Upper lobe of right lung (tissue), 1 donor: ENCODE results near the gene ADPRM. TPM values are rescaled to one million over a fixed set of nuclear protein-coding genes. Genes with fewer than 3 reads are reported as not detected.
"Not testable (repeated sequence)": the region's sequence is repeated elsewhere in the genome, so short reads cannot be mapped to it uniquely, and the experiment has no call there.

Source experiments
- ATAC-seq: fragments of 200-7000 bp; cut with Tn5 transposase; one replicate; pipeline ENCODE4 v1.9.1; 2020; ENCODE audit warnings: mild to moderate bottlenecking, moderate library complexity
- DNase-seq: peaks from one replicate; pipeline ENCODE4 v3.0.0-alpha.2; 2020
- H3K27ac ChIP-seq: fragments of 200-600 bp; one replicate; pipeline ENCODE4 v1.8.0; 2022
- H3K27me3 ChIP-seq: fragments of 200-600 bp; one replicate; pipeline ENCODE4 v1.8.0; 2022; ENCODE audit warnings: mild to moderate bottlenecking
- H3K36me3 ChIP-seq: fragments of 200-600 bp; one replicate; pipeline ENCODE4 v1.8.0; 2022
- H3K4me1 ChIP-seq: fragments of 200-600 bp; one replicate; pipeline ENCODE4 v1.8.0; 2022
- H3K4me3 ChIP-seq: fragments of 200-600 bp; one replicate; pipeline ENCODE4 v1.8.0; 2022; ENCODE audit warnings: mild to moderate bottlenecking
- H3K9me3 ChIP-seq: fragments of 200-600 bp; one replicate; pipeline ENCODE4 v1.8.0; 2022
- intact Hi-C: fragments of 100-400 bp; cut with DNase I; formaldehyde crosslinking; loops from one replicate; pipeline ENCODE4 v1.11.0; 2022
- total RNA-seq: library from RNA; stranded (reverse); fragmentation: NEBNext Ultra II Directional; extraction: Animal tissue kit (Norgen Biotek cat#: 25700); gene quantifications from one replicate; pipeline ENCODE4 v1.2.1, GENCODE V29; 2021
- TF ChIP-seq, protein P1 (sequence below): fragments of 200-600 bp; IDR thresholded peaks from one replicate; pipeline ENCODE4 v1.8.0; 2022; ENCODE audit warnings: antibody characterized with exemption
- donor health status: DM: no; HTN: yes; CAD: no; lungs with severe emphysema.

Gene ADPRM
- total RNA-seq, 1 donor from 2014 or later: 8.2 TPM

DNA sequence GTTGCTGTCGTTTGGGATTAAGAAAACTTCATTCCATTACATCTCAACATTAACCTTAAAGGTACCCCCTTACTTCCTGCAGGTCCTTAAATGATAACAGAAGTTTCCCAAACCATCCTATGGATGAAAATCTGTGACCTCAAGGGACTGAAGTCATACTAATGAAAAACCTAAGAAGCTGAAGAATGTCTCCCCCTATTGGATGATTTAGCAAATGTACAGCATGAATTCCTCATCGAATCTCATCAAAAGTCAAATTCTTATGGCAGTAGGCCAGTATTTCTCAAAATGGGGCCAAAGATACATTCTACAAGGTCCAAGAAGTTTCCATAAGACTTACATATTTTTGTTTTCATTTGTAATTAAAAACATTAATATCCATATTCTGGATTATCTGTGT lies 13.5 kb upstream of the ADPRM start:
- intact Hi-C loops: no loop called here

DNA sequence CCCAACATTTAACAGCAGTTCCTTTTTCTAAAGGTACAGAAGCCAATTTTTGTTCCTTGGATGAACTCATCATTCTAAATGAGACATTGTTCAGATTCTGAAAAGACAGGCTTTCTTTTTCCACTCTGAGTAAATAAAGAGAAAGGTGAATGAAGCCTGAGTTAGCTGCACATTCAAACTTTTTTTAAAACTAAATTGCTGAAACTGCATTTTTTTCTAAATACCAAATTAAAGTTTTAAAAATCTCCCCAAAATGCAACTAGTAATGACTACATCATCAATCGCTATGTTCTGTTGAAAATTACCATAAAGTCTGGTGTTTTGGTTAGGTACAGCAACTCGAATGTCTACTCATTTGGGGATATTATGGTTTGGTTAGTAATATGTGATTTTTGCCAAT lies 9.9 kb upstream of the ADPRM start:
- Histone ChIP-seq H3K4me1 (no peaks in the 10 kb centered on the region), H3K9me3 (no peaks in the 10 kb centered on the region), H3K27ac (no peak overlapping the region), H3K4me3 (no peak overlapping the region), H3K27me3 (no peaks in the 10 kb centered on the region), H3K36me3 (peaks cover 90% of the 10 kb centered on the region)
- TF ChIP-seq, protein P1, sequence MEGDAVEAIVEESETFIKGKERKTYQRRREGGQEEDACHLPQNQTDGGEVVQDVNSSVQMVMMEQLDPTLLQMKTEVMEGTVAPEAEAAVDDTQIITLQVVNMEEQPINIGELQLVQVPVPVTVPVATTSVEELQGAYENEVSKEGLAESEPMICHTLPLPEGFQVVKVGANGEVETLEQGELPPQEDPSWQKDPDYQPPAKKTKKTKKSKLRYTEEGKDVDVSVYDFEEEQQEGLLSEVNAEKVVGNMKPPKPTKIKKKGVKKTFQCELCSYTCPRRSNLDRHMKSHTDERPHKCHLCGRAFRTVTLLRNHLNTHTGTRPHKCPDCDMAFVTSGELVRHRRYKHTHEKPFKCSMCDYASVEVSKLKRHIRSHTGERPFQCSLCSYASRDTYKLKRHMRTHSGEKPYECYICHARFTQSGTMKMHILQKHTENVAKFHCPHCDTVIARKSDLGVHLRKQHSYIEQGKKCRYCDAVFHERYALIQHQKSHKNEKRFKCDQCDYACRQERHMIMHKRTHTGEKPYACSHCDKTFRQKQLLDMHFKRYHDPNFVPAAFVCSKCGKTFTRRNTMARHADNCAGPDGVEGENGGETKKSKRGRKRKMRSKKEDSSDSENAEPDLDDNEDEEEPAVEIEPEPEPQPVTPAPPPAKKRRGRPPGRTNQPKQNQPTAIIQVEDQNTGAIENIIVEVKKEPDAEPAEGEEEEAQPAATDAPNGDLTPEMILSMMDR: no peak
- ATAC-seq (no peak), DNase-seq (no peak)
- intact Hi-C loops: no loop called here

More for the DNA sequence above, 13.5 kb upstream of the ADPRM start:
- DNase-seq (no peak), ATAC-seq (no peak)
- no peaks in the 10 kb centered on the region for H3K9me3 ChIP-seq
- H3K36me3 ChIP-seq: peaks cover 84% of the 10 kb centered on the region
- no peaks in the 10 kb centered on the region for H3K4me1 ChIP-seq
- TF ChIP-seq, protein P1: peak; percentile 43
- no peak overlapping the region for H3K4me3 ChIP-seq
- H3K27me3 ChIP-seq: no peaks in the 10 kb centered on the region
- no peak overlapping the region for H3K27ac ChIP-seq

DNA sequence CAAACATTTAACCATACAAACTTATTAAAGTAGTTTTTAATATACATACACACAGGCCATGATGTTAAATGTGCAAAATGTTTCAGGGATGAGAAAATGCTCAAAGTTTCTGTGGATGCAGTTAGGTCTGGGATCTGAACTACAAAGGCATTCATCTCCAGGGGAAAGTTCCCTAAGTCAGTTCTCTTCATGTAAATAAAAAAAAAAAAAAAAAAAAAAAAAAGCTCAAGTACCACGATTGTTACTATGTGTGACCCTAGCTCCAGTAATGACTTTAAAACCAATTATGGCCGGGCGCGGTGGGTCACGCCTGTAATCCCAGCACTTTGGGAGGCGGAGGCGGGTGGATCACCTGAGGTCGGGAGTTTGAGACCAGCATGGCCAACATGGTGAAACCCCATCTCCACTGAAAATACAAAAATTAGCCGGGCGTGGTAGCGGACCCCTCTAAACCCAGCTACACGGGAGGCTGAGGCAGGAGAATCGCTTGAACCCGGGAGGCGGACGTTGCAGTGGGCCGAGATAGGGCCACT lies 1.5 kb upstream of the ADPRM start:
- H3K4me1 ChIP-seq: peaks cover 22% of the 10 kb centered on the region
- ATAC-seq, H3K27me3 ChIP-seq, H3K27ac ChIP-seq, H3K9me3 ChIP-seq, DNase-seq, intact Hi-C loops: not testable (repeated sequence)
- H3K36me3 ChIP-seq: peaks cover 42% of the 10 kb centered on the region
- peak overlapping the region; percentile 90 for H3K4me3 ChIP-seq

DNA sequence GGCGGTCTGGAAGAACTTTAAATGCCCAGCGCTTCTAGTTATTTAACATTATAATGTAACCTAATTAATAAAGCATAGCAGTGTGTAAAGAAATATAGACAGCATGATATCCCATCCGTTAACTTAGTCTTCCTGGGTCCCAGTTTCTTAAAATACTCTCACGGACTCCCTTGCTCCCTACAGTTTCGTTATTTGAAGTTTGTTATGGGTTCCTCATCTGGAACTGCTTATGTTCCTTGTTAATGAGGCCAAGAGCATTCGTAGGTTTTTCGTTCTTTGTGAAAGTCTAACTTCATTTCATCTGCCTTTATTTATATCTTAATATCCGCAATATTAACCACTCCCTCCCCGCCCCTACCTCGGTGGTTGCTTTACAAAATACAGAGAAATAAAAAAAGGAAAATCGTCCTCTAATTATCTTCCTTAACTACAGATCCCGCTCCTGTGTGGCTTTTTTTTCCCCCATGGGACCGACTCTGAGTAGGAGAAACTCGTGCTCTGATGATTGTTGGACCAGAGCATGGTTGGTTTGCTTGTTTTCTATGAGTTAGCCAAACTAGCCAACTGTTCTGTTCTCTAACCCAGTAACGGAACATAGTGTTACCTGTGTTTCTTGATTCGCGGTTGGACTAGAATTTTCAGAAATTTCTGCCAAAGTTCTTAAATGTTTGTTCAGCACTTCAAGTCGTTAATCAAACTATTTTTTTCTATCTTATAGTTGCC lies 863 bp downstream of the ADPRM start:
- peaks cover 20% of the 10 kb centered on the region for H3K36me3 ChIP-seq
- no peaks in the 10 kb centered on the region for H3K27me3 ChIP-seq
- intact Hi-C loops: no loop called here
- H3K4me3 ChIP-seq: peak overlapping the region; percentile 90
- no peaks in the 10 kb centered on the region for H3K9me3 ChIP-seq
- H3K4me1 ChIP-seq: peaks cover 30% of the 10 kb centered on the region
- peak overlapping the region; percentile 96 for H3K27ac ChIP-seq
- ATAC-seq (no peak), DNase-seq (no peak)
- TF ChIP-seq, protein P1: no peak

DNA sequence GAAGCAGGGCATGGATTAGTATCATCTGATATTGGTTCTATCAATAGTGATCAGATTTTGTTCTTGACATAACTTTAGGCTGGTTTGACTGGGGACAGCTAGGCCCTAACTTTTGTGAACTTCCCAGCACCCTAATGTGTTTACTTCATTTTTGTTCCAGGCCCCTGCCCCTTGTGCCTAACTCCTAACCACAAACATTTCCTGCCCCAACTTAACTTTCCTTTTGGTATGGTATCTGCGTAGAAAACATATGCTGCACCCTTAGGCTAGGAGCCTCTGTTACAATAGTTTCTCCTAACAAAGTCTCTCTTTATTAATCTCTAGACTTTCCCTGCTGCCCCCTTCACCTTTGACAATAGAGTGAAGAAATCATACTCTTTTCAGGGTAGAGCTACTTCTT lies 2.5 kb downstream of the ADPRM start:
- Histone ChIP-seq H3K27me3 (no peaks in the 10 kb centered on the region), H3K27ac (no peak overlapping the region), H3K4me1 (peaks cover 30% of the 10 kb centered on the region), H3K36me3 (peaks cover 5% of the 10 kb centered on the region), H3K4me3 (no peak overlapping the region), H3K9me3 (no peaks in the 10 kb centered on the region)
- DNase-seq: no peak
- TF ChIP-seq, protein P1: no peak
- no peak for ATAC-seq
- intact Hi-C loops: no loop called here

DNA sequence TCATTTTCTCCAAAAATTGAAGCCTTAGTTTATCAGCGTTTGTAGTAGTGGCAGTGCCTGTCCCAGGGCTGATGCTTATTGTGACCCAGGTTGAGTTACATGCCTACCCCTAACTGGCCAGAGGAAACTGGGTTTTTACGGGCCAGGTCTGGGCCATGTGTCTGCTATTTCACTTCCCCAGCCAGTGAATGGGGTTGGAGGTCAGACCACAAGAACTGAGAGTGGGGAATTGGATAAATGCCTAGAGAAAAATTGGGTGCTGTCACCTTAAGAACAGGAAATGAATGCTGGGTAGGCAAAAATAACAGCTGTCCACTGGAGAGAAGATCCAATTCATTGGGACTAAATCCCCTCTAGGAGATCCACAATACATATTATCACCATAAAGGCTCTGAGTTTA lies 5.2 kb downstream of the ADPRM start:
- no peak for DNase-seq
- H3K4me1 ChIP-seq: peaks cover 24% of the 10 kb centered on the region
- no peak overlapping the region for H3K27ac ChIP-seq
- intact Hi-C loops: no loop called here
- TF ChIP-seq, protein P1: no peak
- H3K27me3 ChIP-seq: no peaks in the 10 kb centered on the region
- no peak overlapping the region for H3K4me3 ChIP-seq
- H3K9me3 ChIP-seq: no peaks in the 10 kb centered on the region
- ATAC-seq: peak; percentile 71
- H3K36me3 ChIP-seq: peaks cover 28% of the 10 kb centered on the region
